Measurements from ENCODE around the gene PRDM16. TPM values are rescaled to one million over a fixed set of nuclear protein-coding genes. Genes with fewer than 3 reads are reported as not detected.

PRDM16 gene
- total RNA-seq, 1 donor from 2014 or later: 5.6 TPM

GRCh38 chr1:3082571-3083516 lies 13.8 kb downstream of the PRDM16 start:
- Histone ChIP-seq H3K36me3 (ENCODE audit: control insufficient read depth, insufficient read depth, low read length) (no peaks in the 10 kb centered on the region), H3K4me3 (ENCODE audit: low read depth, low read length) (no peak overlapping the region), H3K27me3 (ENCODE audit: control insufficient read depth, insufficient read depth, low read length) (peaks cover 32% of the 10 kb centered on the region)
- DNase-seq (ENCODE audit: low read depth): no peak
- TF ChIP-seq CTCF (IDR thresholded peaks at IDR 0.05; ENCODE audit: insufficient read depth, low read length, poor library complexity, severe bottlenecking): no peak

- TF ChIP-seq CTCF (IDR thresholded peaks at IDR 0.05; ENCODE audit: insufficient read depth, low read length, poor library complexity, severe bottlenecking): no peak
- H3K36me3 ChIP-seq (ENCODE audit: control insufficient read depth, insufficient read depth, low read length): no peaks in the 10 kb centered on the region
- no peak overlapping the region for H3K4me3 ChIP-seq (ENCODE audit: low read depth, low read length)
- peaks cover 28% of the 10 kb centered on the region for H3K27me3 ChIP-seq (ENCODE audit: control insufficient read depth, insufficient read depth, low read length)
- no peak for DNase-seq (ENCODE audit: low read depth)
Observed at GRCh38 chr1:3084154-3084553, 15.2 kb downstream of the PRDM16 start.

GRCh38 chr1:3084726-3085125 lies 15.7 kb downstream of the PRDM16 start:
- H3K27me3 ChIP-seq (ENCODE audit: control insufficient read depth, insufficient read depth, low read length): peaks cover 22% of the 10 kb centered on the region

GRCh38 chr1:3085721-3086120 lies 16.7 kb downstream of the PRDM16 start:
- no peak for DNase-seq (ENCODE audit: low read depth)
- H3K4me3 ChIP-seq (ENCODE audit: low read depth, low read length): no peak overlapping the region
- H3K36me3 ChIP-seq (ENCODE audit: control insufficient read depth, insufficient read depth, low read length): no peaks in the 10 kb centered on the region
- TF ChIP-seq CTCF (IDR thresholded peaks at IDR 0.05; ENCODE audit: insufficient read depth, low read length, poor library complexity, severe bottlenecking): no peak
- H3K27me3 ChIP-seq (ENCODE audit: control insufficient read depth, insufficient read depth, low read length): peaks cover 15% of the 10 kb centered on the region

More at GRCh38 chr1:3084726-3085125, 15.7 kb downstream of the PRDM16 start:
- no peak for TF ChIP-seq CTCF (IDR thresholded peaks at IDR 0.05; ENCODE audit: insufficient read depth, low read length, poor library complexity, severe bottlenecking)
- H3K4me3 ChIP-seq (ENCODE audit: low read depth, low read length): no peak overlapping the region
- DNase-seq (ENCODE audit: low read depth): no peak
- no peaks in the 10 kb centered on the region for H3K36me3 ChIP-seq (ENCODE audit: control insufficient read depth, insufficient read depth, low read length)

- DNase-seq (ENCODE audit: low read depth): no peak
- Histone ChIP-seq H3K4me3 (ENCODE audit: low read depth, low read length) (no peak overlapping the region), H3K27me3 (ENCODE audit: control insufficient read depth, insufficient read depth, low read length) (peaks cover 8% of the 10 kb centered on the region), H3K36me3 (ENCODE audit: control insufficient read depth, insufficient read depth, low read length) (no peaks in the 10 kb centered on the region)
- TF ChIP-seq CTCF (IDR thresholded peaks at IDR 0.05; ENCODE audit: insufficient read depth, low read length, poor library complexity, severe bottlenecking): no peak
Observed at GRCh38 chr1:3086272-3086974, 17.4 kb downstream of the PRDM16 start.

Measured in kidney epithelial cell (primary cell).